Endothelial cell of umbilical vein (primary cell): Measurements from ENCODE around the gene LCMT1.

ENCODE experiments used
- EZH2 ChIP-seq: IDR thresholded peaks from 2 replicates; pipeline ENCODE4 v1.6.1; 2012; ENCODE audit warnings: borderline replicate concordance, low read depth, mild to moderate bottlenecking, moderate library complexity, low read length, inconsistent platforms; ENCODE audit not compliant: severe bottlenecking
- JUN ChIP-seq: IDR thresholded peaks from 2 replicates; pipeline ENCODE4 v1.6.1; 2011; ENCODE audit warnings: borderline replicate concordance, low read depth; ENCODE audit not compliant: insufficient read length, insufficient read depth
- MYC ChIP-seq: IDR thresholded peaks from one replicate; pipeline ENCODE4 v1.6.1; 2011; ENCODE audit warnings: mild to moderate bottlenecking, low read depth, low read length
- POLR2A ChIP-seq: IDR thresholded peaks from 2 replicates; pipeline ENCODE4 v1.6.1; 2012; ENCODE audit warnings: low read depth, mild to moderate bottlenecking, control low read depth, low read length
- POLR2AphosphoS5 ChIP-seq: IDR thresholded peaks from 2 replicates; pipeline ENCODE4 v1.6.1; 2012; ENCODE audit warnings: low read depth, mild to moderate bottlenecking, control low read depth, low read length, moderate library complexity; ENCODE audit not compliant: insufficient read depth
- TF ChIP-seq, protein P1 (sequence below), 2 donors: IDR thresholded peaks; 1 replicate in 1 of 2; 2 replicates in 1 of 2; pipeline ENCODE4 v1.5.1; 2011; ENCODE audit warnings: low read length in 2 of 2, mild to moderate bottlenecking in 2 of 2, moderate library complexity in 2 of 2, control low read depth in 1 of 2, inconsistent platforms in 1 of 2, low read depth in 1 of 2; ENCODE audit not compliant: insufficient read depth in 1 of 2; ENCODE audit errors: extremely low read depth in 1 of 2
- TF ChIP-seq, protein P2 (sequence below): IDR thresholded peaks from 2 replicates; pipeline ENCODE4 v1.6.1; 2011; ENCODE audit not compliant: insufficient read depth, insufficient read length

DNA sequence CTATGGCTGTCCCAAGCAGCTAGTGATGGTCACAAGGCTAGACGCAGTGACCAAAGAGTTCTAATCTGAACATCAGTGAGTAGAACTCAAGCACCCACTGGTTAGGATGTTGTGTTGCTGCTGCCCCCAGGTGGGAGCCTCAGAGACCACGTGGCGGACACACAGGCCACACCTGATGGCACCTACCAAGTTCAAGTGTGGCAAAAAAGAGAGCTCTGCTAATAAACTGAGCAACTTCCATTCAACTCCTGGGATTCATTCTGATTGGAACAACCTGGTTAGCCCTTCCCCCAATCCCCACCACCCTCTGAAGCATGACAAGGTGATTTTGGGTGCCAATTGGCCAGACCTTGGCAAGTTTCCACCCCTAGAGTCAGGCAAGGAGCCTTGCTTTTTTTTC, 3.5 kb upstream of the LCMT1 start:
- TF ChIP-seq, protein P1, sequence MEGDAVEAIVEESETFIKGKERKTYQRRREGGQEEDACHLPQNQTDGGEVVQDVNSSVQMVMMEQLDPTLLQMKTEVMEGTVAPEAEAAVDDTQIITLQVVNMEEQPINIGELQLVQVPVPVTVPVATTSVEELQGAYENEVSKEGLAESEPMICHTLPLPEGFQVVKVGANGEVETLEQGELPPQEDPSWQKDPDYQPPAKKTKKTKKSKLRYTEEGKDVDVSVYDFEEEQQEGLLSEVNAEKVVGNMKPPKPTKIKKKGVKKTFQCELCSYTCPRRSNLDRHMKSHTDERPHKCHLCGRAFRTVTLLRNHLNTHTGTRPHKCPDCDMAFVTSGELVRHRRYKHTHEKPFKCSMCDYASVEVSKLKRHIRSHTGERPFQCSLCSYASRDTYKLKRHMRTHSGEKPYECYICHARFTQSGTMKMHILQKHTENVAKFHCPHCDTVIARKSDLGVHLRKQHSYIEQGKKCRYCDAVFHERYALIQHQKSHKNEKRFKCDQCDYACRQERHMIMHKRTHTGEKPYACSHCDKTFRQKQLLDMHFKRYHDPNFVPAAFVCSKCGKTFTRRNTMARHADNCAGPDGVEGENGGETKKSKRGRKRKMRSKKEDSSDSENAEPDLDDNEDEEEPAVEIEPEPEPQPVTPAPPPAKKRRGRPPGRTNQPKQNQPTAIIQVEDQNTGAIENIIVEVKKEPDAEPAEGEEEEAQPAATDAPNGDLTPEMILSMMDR (IDR thresholded peaks at IDR 0.05; ENCODE audit: extremely low read depth in 1 of 2, insufficient read depth in 1 of 2, low read depth in 1 of 2, low read length in 2 of 2): no peak
- TF ChIP-seq, protein P2, sequence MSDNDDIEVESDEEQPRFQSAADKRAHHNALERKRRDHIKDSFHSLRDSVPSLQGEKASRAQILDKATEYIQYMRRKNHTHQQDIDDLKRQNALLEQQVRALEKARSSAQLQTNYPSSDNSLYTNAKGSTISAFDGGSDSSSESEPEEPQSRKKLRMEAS: no peak
- TF ChIP-seq MYC: no peak
- no peak for TF ChIP-seq POLR2A
- no peak for TF ChIP-seq EZH2
- TF ChIP-seq POLR2AphosphoS5: no peak
- no peak for TF ChIP-seq JUN
